ENCODE results near the gene TRH.

GRCh38 chr3:129933471-129933870 is 41.0 kb upstream of the TRH start:
- TF ChIP-seq CTCF (IDR thresholded peaks at IDR 0.05) = no peak
- no peak for TF ChIP-seq POLR2AphosphoS5 (IDR thresholded peaks at IDR 0.05)
